GM13977 (cell line): ENCODE data around the gene NF1.
A peak's percentile ranks its signal among the peaks of the same experiment; 100 is the strongest.

Experiments used
- DNase-seq: peaks from one replicate; pipeline ENCODE4 v3.0.0; 2012; ENCODE audit warnings: low spot score
- CTCF ChIP-seq: IDR thresholded peaks from 2 replicates; pipeline ENCODE4 v1.5.1; 2012; ENCODE audit warnings: mild to moderate bottlenecking, control low read depth; ENCODE audit not compliant: insufficient read depth; ENCODE audit errors: extremely low read depth, missing control alignments
- in situ Hi-C: fragments of 300-500 bp; cut with MboI; formaldehyde crosslinking; loops from one replicate; pipeline ENCODE4 v1.12.0; 2022; ENCODE audit warnings: low sequenced_read_pairs, low pct_unique_long_range_greater_than_20kb, mixed read lengths, inconsistent platforms; ENCODE audit not compliant: unreplicated experiment

The NF1 gene

GRCh38 chr17:31390748-31391495, 296.1 kb downstream of the NF1 start:
- in situ Hi-C loops = no loop called here
- TF ChIP-seq CTCF = no peak
- DNase-seq = peak; percentile 22

GRCh38 chr17:31391496-31391949, 296.7 kb downstream of the NF1 start, which contains the start of gene RAB11FIP4:
Gene RAB11FIP4, plus strand, starts transcription at chr17:31391675. Its CDS starts 178 bp downstream, at chr17:31391853.
- in situ Hi-C loops = no loop called here

GRCh38 chr17:31392002-31392855, 297.5 kb downstream of the NF1 start:
- in situ Hi-C loops = no loop called here
- DNase-seq = peak; percentile 36
- TF ChIP-seq CTCF = no peak

More at GRCh38 chr17:31391496-31391949, 296.7 kb downstream of the NF1 start, which contains the start of gene RAB11FIP4:
- DNase-seq = peak; percentile 64
- no peak for TF ChIP-seq CTCF

- in situ Hi-C loops = no loop called here
- DNase-seq = peak; percentile 12
- TF ChIP-seq CTCF = no peak
Measured at GRCh38 chr17:31392856-31393748, 298.3 kb downstream of the NF1 start.

- DNase-seq = peak; percentile 10
- no peak for TF ChIP-seq CTCF
- in situ Hi-C loops = no loop called here
Measured at GRCh38 chr17:31393749-31394146, 299.0 kb downstream of the NF1 start.

- DNase-seq = peak; percentile 67
- in situ Hi-C loops = no loop called here
- TF ChIP-seq CTCF = no peak
Measured at GRCh38 chr17:31394544-31394943, 299.8 kb downstream of the NF1 start.
